Keratinocyte (primary cell): Measurements from ENCODE around the gene LOXHD1. TPM values are rescaled to one million over a fixed set of nuclear protein-coding genes. Genes with fewer than 3 reads are reported as not detected.

ENCODE experiments used
- DNase-seq: peaks from one replicate; pipeline ENCODE4 v3.0.0-alpha.2; 2011; ENCODE audit warnings: low read depth, missing footprints, low spot score
- FAIRE-seq: peaks from 2 replicates; lab custom pipeline; 2011; peaks lifted over from hg19 to GRCh38; lab: Jason Lieb, UNC
- H2AFZ ChIP-seq: 2 replicates; pipeline ENCODE4 v1.6.0; 2012; ENCODE audit warnings: low read length, control low read depth, inconsistent platforms; ENCODE audit not compliant: control insufficient read depth
- H3K27ac ChIP-seq: 2 replicates; pipeline ENCODE4 v1.5.1; 2011; ENCODE audit warnings: low read length; ENCODE audit not compliant: control insufficient read depth, insufficient read depth
- H3K27me3 ChIP-seq: 3 replicates; pipeline ENCODE4 v1.6.0; 2011; ENCODE audit warnings: low read length; ENCODE audit not compliant: control insufficient read depth, insufficient read depth; ENCODE audit errors: extremely low read depth
- H3K36me3 ChIP-seq, 2 experiments: 2 replicates in 1 of 2; 3 replicates in 1 of 2; pipeline ENCODE4 v1.5.1; 2011; ENCODE audit warnings: low read length in 2 of 2, mild to moderate bottlenecking in 1 of 2; ENCODE audit not compliant: control insufficient read depth in 2 of 2, insufficient read depth in 2 of 2; ENCODE audit errors: extremely low read depth in 1 of 2
- H3K4me1 ChIP-seq: 3 replicates; pipeline ENCODE4 v1.5.1; 2011; ENCODE audit warnings: low read length; ENCODE audit not compliant: control insufficient read depth, insufficient read depth; ENCODE audit errors: extremely low read depth
- H3K4me2 ChIP-seq: 3 replicates; pipeline ENCODE4 v1.6.0; 2011; ENCODE audit warnings: low read depth, low read length; ENCODE audit not compliant: control insufficient read depth, insufficient read depth; ENCODE audit errors: extremely low read depth
- H3K4me3 ChIP-seq, 3 experiments: fragments of 200-600 bp in 1 of 3; sonication (generic) in 1 of 3; 2 replicates in 2 of 3; 3 replicates in 1 of 3; pipeline ENCODE4 v1.5.1; 2011 to 2016; ENCODE audit warnings: low read length in 3 of 3, mild to moderate bottlenecking in 3 of 3, control low read depth in 2 of 3, inconsistent platforms in 1 of 3, low read depth in 1 of 3, mixed read lengths in 1 of 3, mixed run types in 1 of 3, moderate library complexity in 1 of 3; ENCODE audit not compliant: control insufficient read depth in 2 of 3, insufficient read depth in 2 of 3; ENCODE audit errors: extremely low read depth in 1 of 3
- H3K79me2 ChIP-seq: 2 replicates; pipeline ENCODE4 v1.6.0; 2012; ENCODE audit warnings: low read length; ENCODE audit not compliant: control insufficient read depth, insufficient read depth
- H3K9ac ChIP-seq: 3 replicates; pipeline ENCODE4 v1.6.0; 2011; ENCODE audit warnings: low read length; ENCODE audit not compliant: control insufficient read depth, insufficient read depth; ENCODE audit errors: extremely low read depth
- H3K9me1 ChIP-seq: 3 replicates; pipeline ENCODE4 v1.6.0; 2011; ENCODE audit warnings: low read length; ENCODE audit not compliant: control insufficient read depth, insufficient read depth; ENCODE audit errors: extremely low read depth
- H3K9me3 ChIP-seq: 2 replicates; pipeline ENCODE4 v1.5.1; 2012; ENCODE audit warnings: low read depth, low read length; ENCODE audit not compliant: control insufficient read depth
- H4K20me1 ChIP-seq: 3 replicates; pipeline ENCODE4 v1.6.0; 2011; ENCODE audit warnings: low read length; ENCODE audit not compliant: control insufficient read depth, insufficient read depth; ENCODE audit errors: extremely low read depth
- EZH2 ChIP-seq: IDR thresholded peaks from one replicate; pipeline ENCODE4 v1.6.1; 2012; ENCODE audit warnings: inconsistent platforms, mild to moderate bottlenecking, low read length, moderate library complexity
- dilution Hi-C: fragments of 300-500 bp; cut with MboI; formaldehyde crosslinking; loops from one replicate; pipeline ENCODE4 v1.7.0; 2020; ENCODE audit warnings: low sequenced_read_pairs; ENCODE audit not compliant: extremely low pct_ligation_motif_present
- polyA plus RNA-seq, 5 experiments: library from polyadenylated mRNA; depleted of rRNA in 3 of 5; stranded (reverse) in 3 of 5; stranded (forward) in 1 of 5; unstranded in 1 of 5; fragments of >200 nt; gene quantifications; 1 replicate in 1 of 5; 2 replicates in 3 of 5; 3 replicates in 1 of 5; pipeline versions ENCODE4 v1.2.1 to v1.2.3, GENCODE V29; 2011 to 2012; ENCODE audit warnings: missing spikeins in 2 of 5, low read depth in 1 of 5, low replicate concordance in 1 of 5
- TF ChIP-seq, protein P1 (sequence below), 3 experiments: IDR thresholded peaks in 1 of 3; conservative IDR thresholded peaks in 1 of 3; optimal IDR thresholded peaks in 1 of 3; 2 replicates in 2 of 3; 3 replicates in 1 of 3; pipeline versions ENCODE3 to v1.5.1; 2011; ENCODE audit warnings: low read length in 3 of 3, mild to moderate bottlenecking in 3 of 3, moderate library complexity in 2 of 3, control low read depth in 1 of 3, inconsistent platforms in 1 of 3; ENCODE audit not compliant: insufficient read depth in 2 of 3; ENCODE audit errors: extremely low read depth in 1 of 3

The LOXHD1 gene
- polyA plus RNA-seq, 1 donor (not counting 4 experiments of a cell fraction or from before 2014, with no cell fraction given), result not detected

DNA sequence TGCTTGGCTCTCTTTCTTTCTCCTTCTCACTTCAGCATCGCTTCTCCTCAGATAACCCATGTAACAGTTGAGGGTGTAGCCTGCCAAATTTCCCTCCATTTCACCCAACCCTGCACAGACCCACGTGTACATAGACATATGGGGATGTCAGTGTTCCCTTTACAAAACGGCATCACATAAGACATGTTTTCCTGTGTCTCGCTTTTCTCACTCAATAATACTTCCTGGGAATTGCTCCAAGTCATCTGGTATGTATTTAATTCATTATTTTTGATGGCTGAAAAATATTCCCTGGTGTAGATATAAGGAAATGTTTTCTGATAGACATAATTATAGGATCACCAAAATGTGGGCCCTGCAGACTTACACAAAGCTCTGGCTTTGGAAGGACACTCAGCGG lies 176.8 kb downstream of the LOXHD1 start:
- FAIRE-seq, result no peak
- dilution Hi-C loops, result no loop called here

DNA sequence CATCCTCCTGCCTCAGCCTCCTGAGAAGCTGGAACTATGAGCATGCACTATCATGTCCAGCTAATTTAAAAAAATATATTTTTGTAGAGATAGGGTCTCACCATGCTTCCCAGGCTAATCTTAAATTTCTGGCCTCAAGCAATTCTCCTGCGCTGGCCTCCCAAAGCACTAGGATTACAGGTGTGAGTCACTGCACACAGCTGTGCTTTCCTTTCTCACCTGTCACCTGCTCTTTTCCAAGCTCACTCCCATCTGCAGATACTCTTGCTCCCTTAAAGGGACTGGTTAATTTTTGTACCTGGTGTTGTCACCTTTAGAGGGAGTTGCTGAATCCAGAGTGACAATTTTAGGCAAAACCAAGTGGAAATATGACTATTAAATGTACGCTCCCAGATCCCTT lies 178.2 kb downstream of the LOXHD1 start:
- dilution Hi-C loops, result no loop called here
- Histone ChIP-seq H2AFZ (no peak overlapping the region), H3K4me1 (peaks cover 2% of the 10 kb centered on the region), H3K27ac (no peak overlapping the region), H3K4me3 (no peak overlapping the region), H3K36me3 (no peaks in the 10 kb centered on the region), H3K27me3 (peaks cover 7% of the 10 kb centered on the region), H3K9ac (no peak overlapping the region), H3K9me3 (peaks cover 3% of the 10 kb centered on the region), H4K20me1 (no peaks in the 10 kb centered on the region), H3K79me2 (no peaks in the 10 kb centered on the region), H3K9me1 (no peaks in the 10 kb centered on the region), H3K4me2 (no peak overlapping the region)
- FAIRE-seq (no peak), DNase-seq (no peak)
- TF ChIP-seq, protein P1, sequence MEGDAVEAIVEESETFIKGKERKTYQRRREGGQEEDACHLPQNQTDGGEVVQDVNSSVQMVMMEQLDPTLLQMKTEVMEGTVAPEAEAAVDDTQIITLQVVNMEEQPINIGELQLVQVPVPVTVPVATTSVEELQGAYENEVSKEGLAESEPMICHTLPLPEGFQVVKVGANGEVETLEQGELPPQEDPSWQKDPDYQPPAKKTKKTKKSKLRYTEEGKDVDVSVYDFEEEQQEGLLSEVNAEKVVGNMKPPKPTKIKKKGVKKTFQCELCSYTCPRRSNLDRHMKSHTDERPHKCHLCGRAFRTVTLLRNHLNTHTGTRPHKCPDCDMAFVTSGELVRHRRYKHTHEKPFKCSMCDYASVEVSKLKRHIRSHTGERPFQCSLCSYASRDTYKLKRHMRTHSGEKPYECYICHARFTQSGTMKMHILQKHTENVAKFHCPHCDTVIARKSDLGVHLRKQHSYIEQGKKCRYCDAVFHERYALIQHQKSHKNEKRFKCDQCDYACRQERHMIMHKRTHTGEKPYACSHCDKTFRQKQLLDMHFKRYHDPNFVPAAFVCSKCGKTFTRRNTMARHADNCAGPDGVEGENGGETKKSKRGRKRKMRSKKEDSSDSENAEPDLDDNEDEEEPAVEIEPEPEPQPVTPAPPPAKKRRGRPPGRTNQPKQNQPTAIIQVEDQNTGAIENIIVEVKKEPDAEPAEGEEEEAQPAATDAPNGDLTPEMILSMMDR (optimal IDR thresholded peaks at IDR 0.05 in 1 of 3, IDR thresholded peaks at IDR 0.05 in 1 of 3, conservative IDR thresholded peaks at IDR 0.05 in 1 of 3; ENCODE audit: extremely low read depth in 1 of 3, insufficient read depth in 2 of 3, low read length in 3 of 3), result no peak
- TF ChIP-seq EZH2, result no peak

More for the DNA sequence above, 176.8 kb downstream of the LOXHD1 start:
- H3K27ac ChIP-seq, result no peak overlapping the region
- no peak for DNase-seq
- H3K27me3 ChIP-seq, result peaks cover 7% of the 10 kb centered on the region
- peaks cover 3% of the 10 kb centered on the region for H3K9me3 ChIP-seq
- TF ChIP-seq EZH2, result no peak
- TF ChIP-seq, protein P1 (optimal IDR thresholded peaks at IDR 0.05 in 1 of 3, IDR thresholded peaks at IDR 0.05 in 1 of 3, conservative IDR thresholded peaks at IDR 0.05 in 1 of 3; ENCODE audit: extremely low read depth in 1 of 3, insufficient read depth in 2 of 3, low read length in 3 of 3), result no peak
- H3K9ac ChIP-seq, result no peak overlapping the region
- peaks cover 2% of the 10 kb centered on the region for H3K4me1 ChIP-seq
- H3K4me2 ChIP-seq, result no peak overlapping the region
- H3K36me3 ChIP-seq, result no peaks in the 10 kb centered on the region
- no peaks in the 10 kb centered on the region for H4K20me1 ChIP-seq
- H3K79me2 ChIP-seq, result no peaks in the 10 kb centered on the region
- no peak overlapping the region for H3K4me3 ChIP-seq
- no peaks in the 10 kb centered on the region for H3K9me1 ChIP-seq
- no peak overlapping the region for H2AFZ ChIP-seq
